ENCODE measurements around the gene CHST3. TPM values are rescaled to one million over a fixed set of nuclear protein-coding genes. Genes with fewer than 3 reads are reported as not detected.

The CHST3 gene
- total RNA-seq, 1 experiment from 2014 or later, result 44.6 TPM

GRCh38 chr10:71952745-71953144 is 11.4 kb upstream of the CHST3 start:
- no TSS peak for BruUV-seq (replicated peaks)
- CTCF ChIA-PET, result no interaction called here
- Histone ChIP-seq H3K27ac (ENCODE audit: low read length) (no peak overlapping the region), H3K36me3 (ENCODE audit: control insufficient read depth, insufficient read depth, low read length) (no peaks in the 10 kb centered on the region), H3K4me3 (ENCODE audit: low read depth in 2 of 2, low read length in 2 of 2) (no peak overlapping the region), H3K9me3 (ENCODE audit: control insufficient read depth, insufficient read depth, low read depth, low read length) (peaks cover 7% of the 10 kb centered on the region; the same call in 1 of the 2 replicates), H3K4me1 (ENCODE audit: control insufficient read depth, insufficient read depth, low read length) (no peaks in the 10 kb centered on the region), H3K27me3 (ENCODE audit: control insufficient read depth, insufficient read depth, low read length) (no peaks in the 10 kb centered on the region)
- intact Hi-C loops (cut with micrococcal nuclease; ENCODE audit: unreplicated experiment), result no loop called here
- no peak for TF ChIP-seq POLR2AphosphoS5 (IDR thresholded peaks at IDR 0.05; ENCODE audit: low read depth, low read length)
- TF ChIP-seq CTCF (IDR thresholded peaks at IDR 0.05), result no peak
- no peak for TF ChIP-seq REST (IDR thresholded peaks at IDR 0.05; ENCODE audit: insufficient read depth in 1 of 2, low read depth in 2 of 2, low read length in 1 of 2)
- no peak for TF ChIP-seq TCF7L2 (IDR thresholded peaks at IDR 0.05; ENCODE audit: low read depth, low read length)
- no peak for TF ChIP-seq SIN3A (IDR thresholded peaks at IDR 0.05; ENCODE audit: borderline replicate concordance, insufficient read depth, low read depth, low read length)
- DNase-seq (ENCODE audit: low read depth, low spot score), result no peak
- POLR2A ChIA-PET, result no interaction called here
- in situ Hi-C loops (cut with HindIII; ENCODE audit: low pct_unique_long_range_greater_than_20kb, low sequenced_read_pairs), result loop anchor here (25.0 kb wide), 1 partner anchor 360 kb away; no protein-coding TSS in a partner anchor
- no peak for ATAC-seq

- CTCF ChIA-PET, result interaction anchor here (0.5 to 1.6 kb wide), 4 partner anchors 13 to 72 kb away, joined by 3 to 5 read pairs (median 4); no protein-coding TSS in a partner anchor
- Histone ChIP-seq H3K27ac (ENCODE audit: low read length) (no peak overlapping the region), H3K27me3 (ENCODE audit: control insufficient read depth, insufficient read depth, low read length) (no peaks in the 10 kb centered on the region), H3K36me3 (ENCODE audit: control insufficient read depth, insufficient read depth, low read length) (no peaks in the 10 kb centered on the region), H3K4me1 (ENCODE audit: control insufficient read depth, insufficient read depth, low read length) (no peaks in the 10 kb centered on the region; the same call in 1 of the 2 replicates), H3K4me3 (ENCODE audit: low read depth in 2 of 2, low read length in 2 of 2) (no peak overlapping the region), H3K9me3 (ENCODE audit: control insufficient read depth, insufficient read depth, low read depth, low read length) (peaks cover 7% of the 10 kb centered on the region; the same call in 1 of the 2 replicates)
- POLR2A ChIA-PET, result no interaction called here
- DNase-seq (ENCODE audit: low read depth, low spot score), result no peak
- in situ Hi-C loops (cut with HindIII; ENCODE audit: low pct_unique_long_range_greater_than_20kb, low sequenced_read_pairs), result loop anchor here (25.0 kb wide), 1 partner anchor 355 kb away; no protein-coding TSS in a partner anchor
- ATAC-seq, result no peak
- intact Hi-C loops (cut with micrococcal nuclease; ENCODE audit: unreplicated experiment), result no loop called here
- TF ChIP-seq SIN3A (IDR thresholded peaks at IDR 0.05; ENCODE audit: borderline replicate concordance, insufficient read depth, low read depth, low read length) (no peak), REST (IDR thresholded peaks at IDR 0.05; ENCODE audit: insufficient read depth in 1 of 2, low read depth in 2 of 2, low read length in 1 of 2) (no peak), POLR2AphosphoS5 (IDR thresholded peaks at IDR 0.05; ENCODE audit: low read depth, low read length) (no peak), CTCF (IDR thresholded peaks at IDR 0.05) (no peak; the same call in 1 of the 2 replicates), TCF7L2 (IDR thresholded peaks at IDR 0.05; ENCODE audit: low read depth, low read length) (no peak)
- BruUV-seq (replicated peaks), result no TSS peak
Measured at GRCh38 chr10:71957546-71958275, 6.5 kb upstream of the CHST3 start.

Data from Panc1 (cell line).